Dedifferentiated amniotic fluid mesenchymal stem cell (primary cell): ENCODE measurements around the gene DYNLT4.
"Not testable (repeated sequence)": the region's sequence is repeated elsewhere in the genome, so short reads cannot be mapped to it uniquely, and the experiment has no call there.

Experiments
- DNase-seq: peaks from one replicate; pipeline ENCODE4 v3.0.0-alpha.2; 2016; ENCODE audit errors: extremely low spot score

Gene DYNLT4

GRCh38 chr1:44806704-44807363 is at the start of gene DYNLT4:
TSS of gene DYNLT4 (minus strand) at chr1:44807351. CDS start at chr1:44806668, 683 bp downstream.
- no peak for DNase-seq

- no peak for DNase-seq
Measured at GRCh38 chr1:44855742-44856141, 48.6 kb upstream of the DYNLT4 start.

GRCh38 chr1:44854970-44855369 is 47.8 kb upstream of the DYNLT4 start:
- no peak for DNase-seq

GRCh38 chr1:44853201-44853600 is 46.0 kb upstream of the DYNLT4 start:
- no peak for DNase-seq

GRCh38 chr1:44851308-44851707 is 44.2 kb upstream of the DYNLT4 start:
- DNase-seq, result no peak

GRCh38 chr1:44849575-44850132 is 42.5 kb upstream of the DYNLT4 start:
- DNase-seq, result no peak

- no peak for DNase-seq
Measured at GRCh38 chr1:44848456-44849181, 41.5 kb upstream of the DYNLT4 start.

- DNase-seq, result no peak
Measured at GRCh38 chr1:44847845-44848244, 40.7 kb upstream of the DYNLT4 start.

- DNase-seq, result no peak
Measured at GRCh38 chr1:44846985-44847384, 39.8 kb upstream of the DYNLT4 start.

GRCh38 chr1:44842862-44843655 is 35.9 kb upstream of the DYNLT4 start, which contains the start of gene PTCH2:
TSS of gene PTCH2 (minus strand) at chr1:44843253. CDS start at chr1:44842932, 321 bp downstream.
- peak; percentile 27 for DNase-seq

GRCh38 chr1:44842486-44842861 is 35.3 kb upstream of the DYNLT4 start:
- no peak for DNase-seq

GRCh38 chr1:44839576-44839975 is 32.4 kb upstream of the DYNLT4 start:
- DNase-seq, result no peak

GRCh38 chr1:44838294-44838693 is 31.1 kb upstream of the DYNLT4 start:
- not testable (repeated sequence) for DNase-seq

GRCh38 chr1:44835738-44836675 is 28.9 kb upstream of the DYNLT4 start:
- peak; percentile 82 for DNase-seq

- no peak for DNase-seq
Measured at GRCh38 chr1:44834328-44834727, 27.2 kb upstream of the DYNLT4 start.

GRCh38 chr1:44832056-44832705 is 25.0 kb upstream of the DYNLT4 start:
- no peak for DNase-seq

- DNase-seq, result no peak
Measured at GRCh38 chr1:44831516-44831915, 24.4 kb upstream of the DYNLT4 start.

- no peak for DNase-seq
Measured at GRCh38 chr1:44830900-44831304, 23.8 kb upstream of the DYNLT4 start.

GRCh38 chr1:44829506-44830384 is 22.6 kb upstream of the DYNLT4 start:
- DNase-seq, result no peak
